ENCODE measurements around the gene GSTCD. TPM values are rescaled to one million over a fixed set of nuclear protein-coding genes. Genes with fewer than 3 reads are reported as not detected.

The GSTCD gene
- total RNA-seq, 1 donor from 2014 or later: 7.4 TPM

- no peaks in the 10 kb centered on the region for H3K36me3 Mint-ChIP-seq (ENCODE audit: low read depth)
- no peak for TF ChIP-seq CTCF (IDR thresholded peaks at IDR 0.05)
- H3K27ac Mint-ChIP-seq (ENCODE audit: unreplicated experiment): peak overlapping the region; percentile 66
- no peak overlapping the region for H3K4me3 Mint-ChIP-seq (ENCODE audit: unreplicated experiment)
- peaks cover 55% of the 10 kb centered on the region for H3K4me1 Mint-ChIP-seq (ENCODE audit: low read depth)
- no peaks in the 10 kb centered on the region for H3K9me3 Mint-ChIP-seq (ENCODE audit: low read depth)
- no peak for DNase-seq (ENCODE audit: low spot score)
- no peaks in the 10 kb centered on the region for H3K27me3 Mint-ChIP-seq (ENCODE audit: low read depth)
Measured at GRCh38 chr4:105805501-105806120, 97.0 kb downstream of the GSTCD start.

GRCh38 chr4:105807496-105807895 is 98.9 kb downstream of the GSTCD start:
- peaks cover 57% of the 10 kb centered on the region for H3K4me1 Mint-ChIP-seq (ENCODE audit: low read depth)
- H3K9me3 Mint-ChIP-seq (ENCODE audit: low read depth): no peaks in the 10 kb centered on the region
- no peak for DNase-seq (ENCODE audit: low spot score)
- no peak for TF ChIP-seq CTCF (IDR thresholded peaks at IDR 0.05)
- H3K27me3 Mint-ChIP-seq (ENCODE audit: low read depth): no peaks in the 10 kb centered on the region
- no peaks in the 10 kb centered on the region for H3K36me3 Mint-ChIP-seq (ENCODE audit: low read depth)
- no peak overlapping the region for H3K4me3 Mint-ChIP-seq (ENCODE audit: unreplicated experiment)
- H3K27ac Mint-ChIP-seq (ENCODE audit: unreplicated experiment): peak overlapping the region; percentile 96

DNA sequence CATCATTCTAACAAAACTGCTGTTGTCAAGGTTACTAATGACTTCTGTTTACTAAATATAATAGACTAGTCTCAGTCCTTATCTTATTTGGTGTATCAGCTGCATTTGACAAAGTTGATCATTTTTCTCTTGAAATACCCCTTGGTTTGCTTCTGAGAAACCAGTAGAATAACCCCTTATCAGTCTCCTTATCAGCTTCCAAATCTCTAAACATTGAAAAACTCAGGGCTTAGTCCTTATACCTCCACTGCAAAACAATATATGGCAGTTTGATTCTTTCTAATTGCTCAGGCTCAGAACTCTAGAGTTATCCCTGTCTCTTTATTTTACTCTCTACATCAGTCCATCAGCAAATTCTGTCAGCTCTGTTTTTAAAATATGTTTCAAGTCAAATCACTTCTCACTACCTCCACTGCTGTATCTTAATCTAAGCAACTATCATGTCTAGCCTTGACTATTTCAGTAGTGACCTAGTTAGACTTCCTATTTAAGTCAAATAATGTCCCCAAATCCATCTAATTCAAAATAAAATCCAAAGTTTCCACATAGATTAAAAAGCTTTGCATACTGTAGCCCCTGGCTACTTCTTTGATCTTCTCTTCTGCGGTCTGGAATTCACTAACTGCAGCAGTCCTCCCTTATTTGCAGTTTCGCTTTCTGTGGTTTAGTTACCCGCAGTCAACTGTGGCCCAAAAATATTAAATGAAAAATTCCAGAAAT is 99.6 kb downstream of the GSTCD start:
- H3K36me3 Mint-ChIP-seq (ENCODE audit: low read depth): no peaks in the 10 kb centered on the region
- H3K4me3 Mint-ChIP-seq (ENCODE audit: unreplicated experiment): peak overlapping the region; percentile 55
- H3K27me3 Mint-ChIP-seq (ENCODE audit: low read depth): no peaks in the 10 kb centered on the region
- TF ChIP-seq CTCF (IDR thresholded peaks at IDR 0.05): no peak
- DNase-seq (ENCODE audit: low spot score): no peak
- H3K9me3 Mint-ChIP-seq (ENCODE audit: low read depth): no peaks in the 10 kb centered on the region
- peaks cover 50% of the 10 kb centered on the region for H3K4me1 Mint-ChIP-seq (ENCODE audit: low read depth)
- peak overlapping the region; percentile 96 for H3K27ac Mint-ChIP-seq (ENCODE audit: unreplicated experiment)

DNA sequence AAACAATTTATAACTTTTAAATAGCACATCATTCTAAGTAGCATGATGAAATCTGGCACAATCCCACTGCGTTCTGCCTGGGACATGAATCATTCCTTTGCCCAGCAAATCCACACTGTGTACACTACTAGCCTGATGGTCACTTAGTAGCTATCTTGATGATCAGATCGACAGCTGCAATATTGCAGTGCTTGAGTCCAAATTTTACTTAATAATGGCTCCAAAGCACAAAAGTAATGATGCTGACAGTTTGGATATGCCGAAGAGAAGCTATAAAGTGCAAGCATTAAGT is 100.1 kb downstream of the GSTCD start:
- H3K27ac Mint-ChIP-seq (ENCODE audit: unreplicated experiment): peak overlapping the region; percentile 96
- no peak for TF ChIP-seq CTCF (IDR thresholded peaks at IDR 0.05)
- H3K4me1 Mint-ChIP-seq (ENCODE audit: low read depth): peaks cover 46% of the 10 kb centered on the region
- no peak for DNase-seq (ENCODE audit: low spot score)
- H3K36me3 Mint-ChIP-seq (ENCODE audit: low read depth): no peaks in the 10 kb centered on the region
- peak overlapping the region; percentile 55 for H3K4me3 Mint-ChIP-seq (ENCODE audit: unreplicated experiment)
- H3K27me3 Mint-ChIP-seq (ENCODE audit: low read depth): no peaks in the 10 kb centered on the region
- H3K9me3 Mint-ChIP-seq (ENCODE audit: low read depth): peaks cover 3% of the 10 kb centered on the region

GRCh38 chr4:105815701-105816100 is 107.1 kb downstream of the GSTCD start:
- TF ChIP-seq CTCF (IDR thresholded peaks at IDR 0.05): no peak
- Mint-ChIP-seq H3K4me1 (ENCODE audit: low read depth) (peaks cover 20% of the 10 kb centered on the region), H3K4me3 (ENCODE audit: unreplicated experiment) (no peak overlapping the region), H3K27ac (ENCODE audit: unreplicated experiment) (no peak overlapping the region), H3K9me3 (ENCODE audit: low read depth) (peaks cover 5% of the 10 kb centered on the region), H3K27me3 (ENCODE audit: low read depth) (no peaks in the 10 kb centered on the region), H3K36me3 (ENCODE audit: low read depth) (no peaks in the 10 kb centered on the region)
- DNase-seq (ENCODE audit: low spot score): no peak

All from chondrocyte (in vitro differentiated cells).